Activated naive CD8-positive, alpha-beta T cell (primary cell): ENCODE results near the gene TRIM9.
"Not testable (repeated sequence)": the region's sequence is repeated elsewhere in the genome, so short reads cannot be mapped to it uniquely, and the experiment has no call there.

Experiments
- H3K27ac Mint-ChIP-seq: one replicate; pipeline ENCODE4 v1.8.0; 2021; ENCODE audit warnings: mixed read lengths
- H3K27me3 Mint-ChIP-seq: one replicate; pipeline ENCODE4 v1.8.0; 2021; ENCODE audit warnings: mixed read lengths
- H3K36me3 Mint-ChIP-seq: one replicate; pipeline ENCODE4 v1.8.0; 2021; ENCODE audit warnings: mixed read lengths
- H3K4me1 Mint-ChIP-seq: one replicate; pipeline ENCODE4 v1.8.0; 2021; ENCODE audit warnings: low read depth, mixed read lengths
- H3K4me3 Mint-ChIP-seq: one replicate; pipeline ENCODE4 v1.8.0; 2021; ENCODE audit warnings: mild to moderate bottlenecking, mixed read lengths
- H3K9me3 Mint-ChIP-seq: one replicate; pipeline ENCODE4 v1.8.0; 2021; ENCODE audit warnings: low read depth, mixed read lengths

Gene TRIM9

GRCh38 chr14:50955373-50956043 lies 139.4 kb downstream of the TRIM9 start:
- no peak overlapping the region for H3K27ac Mint-ChIP-seq
- H3K27me3 Mint-ChIP-seq: no peaks in the 10 kb centered on the region
- no peaks in the 10 kb centered on the region for H3K36me3 Mint-ChIP-seq
- no peaks in the 10 kb centered on the region for H3K9me3 Mint-ChIP-seq
- no peak overlapping the region for H3K4me3 Mint-ChIP-seq
- peaks cover 3% of the 10 kb centered on the region for H3K4me1 Mint-ChIP-seq

GRCh38 chr14:50954811-50955372 lies 140.0 kb downstream of the TRIM9 start:
- no peak overlapping the region for H3K27ac Mint-ChIP-seq
- H3K4me1 Mint-ChIP-seq: peaks cover 3% of the 10 kb centered on the region
- H3K36me3 Mint-ChIP-seq: no peaks in the 10 kb centered on the region
- H3K27me3 Mint-ChIP-seq: no peaks in the 10 kb centered on the region
- H3K9me3 Mint-ChIP-seq: no peaks in the 10 kb centered on the region
- no peak overlapping the region for H3K4me3 Mint-ChIP-seq

- peaks cover 3% of the 10 kb centered on the region for H3K4me1 Mint-ChIP-seq
- no peaks in the 10 kb centered on the region for H3K36me3 Mint-ChIP-seq
- H3K9me3 Mint-ChIP-seq: no peaks in the 10 kb centered on the region
- no peak overlapping the region for H3K4me3 Mint-ChIP-seq
- H3K27ac Mint-ChIP-seq: no peak overlapping the region
- no peaks in the 10 kb centered on the region for H3K27me3 Mint-ChIP-seq
Observed at GRCh38 chr14:50953502-50953901, 141.4 kb downstream of the TRIM9 start.

DNA sequence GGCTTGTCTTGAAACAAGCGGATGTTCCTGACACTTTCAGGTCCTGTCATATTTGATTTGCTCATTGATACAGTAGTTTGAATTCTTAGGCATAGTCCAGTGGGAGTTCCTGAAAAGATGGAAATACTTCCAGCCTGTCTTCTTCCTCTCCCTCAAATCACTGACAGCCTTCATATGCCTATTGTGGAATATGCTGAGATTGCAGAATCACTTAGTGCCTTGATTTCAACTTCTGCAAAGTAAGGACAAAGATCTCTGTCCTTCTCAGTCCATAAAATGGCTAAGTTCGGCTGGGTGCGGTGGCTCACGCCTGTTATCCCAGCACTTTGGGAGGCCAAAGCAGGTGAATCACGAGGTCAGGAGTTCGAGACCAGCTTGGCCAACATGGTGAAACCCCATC lies 143.9 kb downstream of the TRIM9 start:
- Mint-ChIP-seq H3K27me3 (no peaks in the 10 kb centered on the region), H3K4me3 (no peak overlapping the region), H3K9me3 (no peaks in the 10 kb centered on the region), H3K4me1 (peaks cover 3% of the 10 kb centered on the region), H3K27ac (no peak overlapping the region), H3K36me3 (no peaks in the 10 kb centered on the region)

DNA sequence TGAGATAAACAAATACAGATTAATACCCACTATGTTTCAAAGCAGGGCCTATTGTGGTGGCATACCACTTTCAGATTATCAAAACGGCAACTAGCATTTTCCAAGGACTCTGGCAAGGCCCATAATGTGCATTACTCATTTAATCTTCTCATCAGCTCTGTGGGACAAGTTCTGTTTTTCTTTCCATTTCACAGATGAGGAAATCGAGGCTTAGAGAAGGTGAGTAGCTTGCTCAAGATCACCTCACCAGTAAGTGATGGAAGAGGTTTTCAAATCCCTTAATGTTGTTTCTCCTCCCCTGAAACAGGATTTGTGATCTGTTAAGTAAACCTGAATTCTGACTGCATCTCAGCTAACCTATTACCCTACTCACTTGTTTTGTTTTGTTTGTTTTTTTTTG lies 146.7 kb downstream of the TRIM9 start:
- Mint-ChIP-seq H3K4me3 (no peak overlapping the region), H3K36me3 (no peaks in the 10 kb centered on the region), H3K27ac (no peak overlapping the region), H3K27me3 (peaks cover 6% of the 10 kb centered on the region), H3K4me1 (peaks cover 10% of the 10 kb centered on the region), H3K9me3 (no peaks in the 10 kb centered on the region)

GRCh38 chr14:50947446-50947845 lies 147.5 kb downstream of the TRIM9 start:
- peaks cover 10% of the 10 kb centered on the region for H3K27me3 Mint-ChIP-seq
- H3K4me1 Mint-ChIP-seq: peaks cover 10% of the 10 kb centered on the region
- no peak overlapping the region for H3K4me3 Mint-ChIP-seq

DNA sequence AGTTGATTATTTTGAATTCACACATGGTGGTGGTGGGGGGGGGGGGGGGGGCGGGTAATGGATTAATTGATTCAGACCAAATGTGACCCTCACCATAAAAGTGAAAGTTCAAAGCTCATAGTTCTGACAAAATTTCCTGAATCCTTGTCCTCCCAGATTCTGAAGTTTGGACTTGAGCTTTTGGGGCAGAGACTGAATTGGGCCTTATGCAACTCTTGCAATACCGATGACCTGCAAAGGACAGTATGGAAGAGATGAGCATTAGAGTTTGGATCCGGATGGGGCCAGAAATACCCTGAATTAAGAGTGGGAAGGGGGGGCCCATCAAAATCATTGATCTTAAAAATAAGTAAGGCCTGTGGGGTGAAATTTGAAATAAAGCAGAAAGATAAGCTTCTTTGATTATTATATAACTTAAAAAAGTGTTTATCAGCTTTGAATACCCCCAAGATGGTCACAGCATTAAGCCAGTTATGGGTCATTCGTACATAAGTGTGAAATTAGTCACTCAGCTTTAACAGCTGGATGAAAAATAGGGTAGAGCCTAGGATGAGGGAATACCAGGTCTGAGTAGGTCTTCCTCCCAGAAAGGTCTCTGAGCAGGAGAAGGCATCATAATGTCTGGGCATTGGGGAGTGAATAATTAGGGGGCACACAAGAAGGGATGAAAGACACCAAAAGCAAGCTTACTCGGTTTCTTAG lies 148.5 kb downstream of the TRIM9 start:
- peaks cover 10% of the 10 kb centered on the region for H3K4me1 Mint-ChIP-seq
- no peak overlapping the region for H3K27ac Mint-ChIP-seq
- H3K4me3 Mint-ChIP-seq: no peak overlapping the region
- H3K36me3 Mint-ChIP-seq: no peaks in the 10 kb centered on the region
- no peaks in the 10 kb centered on the region for H3K9me3 Mint-ChIP-seq
- peaks cover 13% of the 10 kb centered on the region for H3K27me3 Mint-ChIP-seq

More at GRCh38 chr14:50947446-50947845, 147.5 kb downstream of the TRIM9 start:
- Mint-ChIP-seq H3K9me3 (no peaks in the 10 kb centered on the region), H3K36me3 (no peaks in the 10 kb centered on the region), H3K27ac (no peak overlapping the region)

DNA sequence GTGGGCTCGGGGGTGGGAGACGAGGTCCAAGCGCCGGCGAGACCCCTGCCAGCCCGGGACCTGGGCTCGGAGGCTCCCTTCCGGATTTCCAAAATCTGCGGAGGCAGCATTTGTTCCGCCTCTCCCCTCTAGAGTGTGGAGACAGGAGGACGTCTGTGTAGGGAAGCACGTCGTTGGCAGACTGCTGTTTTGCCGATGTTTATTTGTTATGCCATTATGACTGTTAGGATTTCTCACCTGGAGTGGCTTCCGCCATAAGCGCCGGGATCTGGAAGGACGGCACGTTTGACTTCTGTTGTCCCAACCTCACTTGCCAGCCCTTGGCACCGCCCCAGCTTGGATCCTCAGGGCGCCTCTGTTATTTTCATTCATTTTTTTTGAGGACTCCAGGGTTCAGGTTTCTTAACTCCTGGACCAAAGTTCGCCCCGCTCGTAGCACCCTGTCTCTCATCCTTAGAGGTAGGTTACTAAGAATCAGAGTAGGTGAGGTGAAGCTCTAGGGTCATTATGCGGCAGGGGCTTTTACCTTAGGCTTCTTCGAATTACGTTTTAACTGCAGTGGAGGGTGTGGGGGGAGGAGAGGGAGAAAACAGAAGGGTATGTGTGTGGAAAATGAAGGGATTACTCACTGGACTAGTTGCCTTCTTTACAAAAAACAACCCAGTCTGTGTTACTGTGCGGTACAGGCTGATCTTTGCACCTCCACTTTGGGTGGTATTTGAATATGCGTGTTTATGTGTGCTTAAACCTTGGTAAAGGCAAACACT lies 150.1 kb downstream of the TRIM9 start:
- Mint-ChIP-seq H3K27me3 (peaks cover 22% of the 10 kb centered on the region), H3K27ac (no peak overlapping the region), H3K4me3 (peak overlapping the region; percentile 88)

DNA sequence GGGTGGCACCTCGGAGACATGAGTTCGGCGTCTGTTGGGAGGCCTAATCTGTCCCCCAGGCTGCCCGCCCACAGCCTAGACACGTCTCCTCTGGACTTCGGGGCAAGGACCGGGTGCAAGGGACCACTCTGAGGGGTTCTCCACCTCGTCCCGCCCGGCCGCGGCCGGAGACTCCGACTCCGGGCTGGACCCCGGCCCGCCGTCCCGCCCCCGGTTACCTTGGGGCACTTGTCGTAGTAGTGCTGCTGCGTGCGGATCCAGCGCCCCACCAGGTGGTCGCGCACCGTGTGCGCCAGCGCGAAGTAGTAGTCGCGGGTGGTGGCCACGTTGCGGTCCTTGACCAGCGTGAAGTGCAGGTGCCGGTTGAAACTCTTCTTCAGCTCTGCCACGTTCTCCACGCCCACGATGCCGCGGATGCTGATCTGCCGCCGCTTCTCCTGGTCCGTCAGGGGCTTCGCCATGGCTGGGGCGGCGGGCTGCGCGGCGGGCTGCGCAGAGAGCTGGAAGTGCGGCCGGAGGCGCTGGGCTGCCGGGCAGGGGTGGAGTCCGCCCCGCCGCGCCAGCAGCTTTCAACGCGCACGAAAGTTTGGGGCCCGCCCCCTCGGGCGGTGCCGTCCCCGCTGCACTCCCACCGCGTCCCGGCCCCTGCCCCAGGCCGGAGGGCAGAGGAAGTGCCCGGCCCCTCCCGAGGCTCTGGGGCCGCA lies 150.8 kb downstream of the TRIM9 start, which contains the start of gene PYGL:
Gene PYGL, minus strand, starts transcription at position 541 of the 704 bp plus-strand sequence. Its CDS starts 80 bp downstream, at position 461.
- peaks cover 22% of the 10 kb centered on the region for H3K27me3 Mint-ChIP-seq

More for the DNA sequence above, 150.1 kb downstream of the TRIM9 start:
- no peaks in the 10 kb centered on the region for H3K9me3 Mint-ChIP-seq
- peaks cover 10% of the 10 kb centered on the region for H3K4me1 Mint-ChIP-seq
- no peaks in the 10 kb centered on the region for H3K36me3 Mint-ChIP-seq

GRCh38 chr14:50943261-50943942 lies 151.5 kb downstream of the TRIM9 start:
- Mint-ChIP-seq H3K27ac (no peak overlapping the region), H3K4me3 (peak overlapping the region; percentile 74), H3K27me3 (peaks cover 22% of the 10 kb centered on the region), H3K4me1 (peaks cover 10% of the 10 kb centered on the region), H3K36me3 (no peaks in the 10 kb centered on the region), H3K9me3 (no peaks in the 10 kb centered on the region)

More for the DNA sequence above, 150.8 kb downstream of the TRIM9 start, which contains the start of gene PYGL:
- Mint-ChIP-seq H3K4me3 (peak within 1 kb of the TSS; percentile 88), H3K36me3 (no peaks in the 10 kb centered on the region), H3K9me3 (no peaks in the 10 kb centered on the region), H3K4me1 (peaks cover 10% of the 10 kb centered on the region), H3K27ac (no peak within 1 kb of the TSS)

GRCh38 chr14:50941638-50942037 lies 153.3 kb downstream of the TRIM9 start:
- H3K9me3 Mint-ChIP-seq, H3K36me3 Mint-ChIP-seq, H3K27ac Mint-ChIP-seq, H3K4me3 Mint-ChIP-seq: not testable (repeated sequence)
- Mint-ChIP-seq H3K27me3 (peaks cover 22% of the 10 kb centered on the region), H3K4me1 (peaks cover 10% of the 10 kb centered on the region)

DNA sequence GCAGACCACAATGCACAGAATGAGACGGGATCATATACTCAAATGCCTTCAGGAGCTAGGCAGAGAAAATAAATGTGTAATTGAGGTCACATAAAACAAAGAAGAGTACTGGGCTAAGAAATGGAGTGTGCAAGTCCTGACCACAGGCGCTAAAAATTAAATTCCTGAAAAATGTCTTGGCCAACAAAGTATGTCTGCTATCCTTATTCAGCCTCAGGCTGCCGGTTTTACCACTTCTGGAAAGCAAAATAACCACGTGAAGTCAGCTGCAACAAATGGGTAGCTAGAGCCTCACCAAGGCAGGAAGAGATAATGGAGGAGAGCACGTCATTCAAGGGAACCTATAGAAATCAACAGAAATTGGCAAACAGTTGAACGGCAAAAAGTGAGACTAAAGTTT lies 153.8 kb downstream of the TRIM9 start:
- Mint-ChIP-seq H3K4me3 (no peak overlapping the region), H3K36me3 (no peaks in the 10 kb centered on the region), H3K4me1 (peaks cover 10% of the 10 kb centered on the region), H3K27ac (no peak overlapping the region), H3K27me3 (peaks cover 22% of the 10 kb centered on the region), H3K9me3 (no peaks in the 10 kb centered on the region)

DNA sequence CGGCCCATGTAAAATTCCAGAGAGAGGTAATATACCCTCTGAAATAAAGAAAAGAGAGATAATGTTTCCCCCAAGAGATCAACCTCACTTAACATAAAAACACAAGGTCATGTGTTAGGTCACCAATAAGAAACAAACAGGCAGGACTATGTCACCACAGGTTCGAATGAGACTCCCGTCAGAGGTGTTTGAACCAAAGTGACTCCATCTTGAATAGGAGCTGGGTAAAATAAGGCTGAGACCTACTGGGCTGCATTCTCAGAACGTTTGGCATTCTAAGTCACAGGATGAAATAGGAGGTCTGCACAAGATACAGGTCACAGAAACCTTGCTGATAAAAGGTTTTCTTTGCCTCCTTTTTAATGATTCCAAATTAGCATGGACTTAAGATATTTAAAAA lies 157.1 kb downstream of the TRIM9 start:
- no peaks in the 10 kb centered on the region for H3K36me3 Mint-ChIP-seq
- no peaks in the 10 kb centered on the region for H3K9me3 Mint-ChIP-seq
- H3K4me1 Mint-ChIP-seq: no peaks in the 10 kb centered on the region
- no peak overlapping the region for H3K4me3 Mint-ChIP-seq
- H3K27me3 Mint-ChIP-seq: peaks cover 19% of the 10 kb centered on the region
- H3K27ac Mint-ChIP-seq: no peak overlapping the region

DNA sequence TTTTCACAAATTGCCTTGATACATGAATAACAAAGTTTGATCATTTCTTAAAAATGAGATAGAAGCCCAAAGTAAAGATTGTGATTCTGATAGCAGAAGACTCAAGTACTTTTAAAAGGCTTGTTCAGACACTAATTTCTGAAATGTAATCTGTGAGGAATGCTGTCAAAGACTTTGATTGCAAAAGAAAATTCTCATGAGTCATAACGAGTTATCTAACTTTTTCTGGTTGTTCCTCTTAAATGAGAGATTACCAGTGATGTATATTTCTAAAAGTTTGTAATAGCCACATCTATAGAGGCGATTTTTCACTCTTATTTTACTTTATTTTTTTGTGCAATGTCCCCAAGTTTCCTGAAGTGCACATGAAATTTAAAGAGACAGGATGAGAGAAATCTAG lies 157.6 kb downstream of the TRIM9 start:
- H3K9me3 Mint-ChIP-seq: no peaks in the 10 kb centered on the region
- no peaks in the 10 kb centered on the region for H3K4me1 Mint-ChIP-seq
- no peak overlapping the region for H3K4me3 Mint-ChIP-seq
- no peak overlapping the region for H3K27ac Mint-ChIP-seq
- H3K27me3 Mint-ChIP-seq: peaks cover 18% of the 10 kb centered on the region
- H3K36me3 Mint-ChIP-seq: no peaks in the 10 kb centered on the region
